Omental fat pad (tissue), 4 donors: ENCODE measurements around the gene PDXDC1. TPM values are rescaled to one million over a fixed set of nuclear protein-coding genes. Genes with fewer than 3 reads are reported as not detected.
A peak's percentile ranks its signal among the peaks of the same experiment; 100 is the strongest.

Experiments used
- ATAC-seq: fragments of 150-250 bp; one replicate; pipeline ENCODE4 v1.9.1; 2016; ENCODE audit warnings: mild to moderate bottlenecking, moderate library complexity; ENCODE audit not compliant: low FRiP score
- DNase-seq: peaks from one replicate; pipeline ENCODE4 v3.0.0-alpha.2; 2019; ENCODE audit warnings: low spot score
- CTCF ChIP-seq, 3 donors: fragments of 450-650 bp; IDR thresholded peaks; one replicate each; pipeline ENCODE4 v1.5.1; 2016 to 2017; ENCODE audit warnings: antibody characterized with exemption in 3 of 3, mild to moderate bottlenecking in 3 of 3, moderate library complexity in 2 of 3
- total RNA-seq, 4 donors: library from RNA; depleted of rRNA; stranded (reverse); fragments of >200 nt; gene quantifications; one replicate each; pipeline ENCODE4 v1.1.0, GENCODE V29; 2016

PDXDC1 gene
- total RNA-seq, 4 donors from 2014 or later, result 55.8 to 80.8 (median 66.6) TPM

GRCh38 chr16:15032547-15033308 is 57.9 kb downstream of the PDXDC1 start:
- DNase-seq (no peak), ATAC-seq (no peak)
- TF ChIP-seq CTCF (IDR thresholded peaks at IDR 0.05), result no peak

- ATAC-seq (peak; percentile 26), DNase-seq (no peak)
- TF ChIP-seq CTCF (IDR thresholded peaks at IDR 0.05), result no peak
Measured at GRCh38 chr16:15033309-15033707, 58.5 kb downstream of the PDXDC1 start.

GRCh38 chr16:15034266-15035162 is 59.7 kb downstream of the PDXDC1 start:
- DNase-seq (no peak), ATAC-seq (no peak)
- TF ChIP-seq CTCF (IDR thresholded peaks at IDR 0.05), result no peak

- no peak for TF ChIP-seq CTCF (IDR thresholded peaks at IDR 0.05)
- ATAC-seq (no peak), DNase-seq (no peak)
Measured at GRCh38 chr16:15035163-15035729, 60.4 kb downstream of the PDXDC1 start.

GRCh38 chr16:15037003-15037402 is 62.2 kb downstream of the PDXDC1 start:
- ATAC-seq, result no peak
- TF ChIP-seq CTCF (IDR thresholded peaks at IDR 0.05), result no peak
- DNase-seq, result no peak

GRCh38 chr16:15037745-15038144 is 62.9 kb downstream of the PDXDC1 start:
- ATAC-seq, result no peak
- no peak for TF ChIP-seq CTCF (IDR thresholded peaks at IDR 0.05)
- DNase-seq, result no peak
